Fibroblast of skin of back (primary cell): Measurements from ENCODE around the gene NUFIP2.
"Not testable (repeated sequence)": the region's sequence is repeated elsewhere in the genome, so short reads cannot be mapped to it uniquely, and the experiment has no call there.

Experiments used
- DNase-seq: peaks from one replicate; pipeline ENCODE4 v3.0.0-alpha.2; 2013

The NUFIP2 gene

DNA sequence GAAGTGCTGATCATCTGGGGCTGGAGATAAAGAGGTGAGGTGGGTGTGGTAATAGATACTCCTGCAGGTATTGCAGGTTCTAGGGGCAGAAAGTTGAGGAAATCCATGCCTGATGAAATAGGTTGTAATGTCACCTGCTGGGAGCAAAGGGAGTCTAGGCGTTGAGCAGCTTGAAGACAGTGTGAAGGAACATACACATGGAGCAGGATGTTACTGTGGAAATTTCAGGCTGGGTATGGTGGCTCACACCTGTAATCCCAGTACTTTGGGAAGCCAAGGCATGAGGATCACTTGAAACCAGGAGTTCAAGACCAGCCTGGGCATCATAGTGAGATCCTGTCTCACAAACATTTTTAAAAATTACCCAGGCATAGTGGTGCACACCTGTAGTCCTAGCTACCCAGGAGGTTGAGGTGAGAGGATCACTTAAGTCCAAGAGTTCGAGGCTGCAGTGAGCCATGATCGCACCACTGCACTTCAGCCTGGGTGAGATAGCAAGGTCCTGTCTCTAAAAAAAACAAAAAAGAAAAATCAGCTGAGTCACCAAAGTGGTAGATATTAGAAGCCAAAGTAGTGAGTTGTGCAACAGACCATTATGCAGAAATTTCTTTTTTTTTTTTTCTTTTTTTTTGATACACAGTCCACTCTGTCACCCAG, 56.3 kb downstream of the NUFIP2 start:
- peak; percentile 67 for DNase-seq

- DNase-seq: no peak
These were observed 58.0 kb downstream of the NUFIP2 start for GRCh38 chr17:29235904-29236303.

GRCh38 chr17:29234972-29235371, 59.0 kb downstream of the NUFIP2 start:
- not testable (repeated sequence) for DNase-seq

DNA sequence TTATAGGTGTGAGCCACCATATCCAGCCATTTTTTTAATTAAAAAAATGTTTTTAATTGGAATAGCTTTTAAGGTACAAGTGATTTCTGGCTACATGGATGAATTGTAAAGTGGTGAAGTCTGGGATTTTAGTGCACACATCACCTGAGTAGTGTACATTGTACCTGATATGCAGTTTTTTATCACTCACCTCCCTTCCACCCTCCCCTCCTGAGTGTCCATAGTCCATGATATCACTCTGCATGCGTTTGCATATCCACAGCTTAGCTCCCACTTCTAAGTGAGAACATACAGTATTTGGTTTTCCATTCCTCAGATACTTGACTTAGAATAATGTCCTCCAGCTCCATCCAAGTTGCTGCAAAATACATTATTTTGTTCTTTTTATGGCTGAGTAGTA, 60.6 kb downstream of the NUFIP2 start:
- DNase-seq: no peak

GRCh38 chr17:29225396-29225795, 68.6 kb downstream of the NUFIP2 start:
- no peak for DNase-seq

DNA sequence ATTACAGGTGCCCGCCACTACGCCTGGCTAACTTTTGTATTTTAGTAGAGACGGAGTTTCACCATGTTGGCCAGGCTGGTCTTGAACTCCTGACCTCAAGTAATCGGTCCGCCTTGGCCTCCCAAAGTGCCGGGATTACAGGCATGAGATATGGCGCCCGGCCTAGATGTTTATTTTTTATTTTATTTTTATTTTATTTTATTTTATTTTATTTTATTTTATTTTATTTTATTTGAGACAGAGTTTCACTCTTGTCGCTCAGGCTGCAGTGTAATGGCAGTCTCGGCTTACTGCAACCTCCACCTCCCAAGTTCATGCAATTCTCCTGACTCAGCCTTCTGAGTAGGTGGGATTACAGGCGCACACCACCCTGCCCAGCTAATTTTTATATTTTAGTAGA, 72.6 kb downstream of the NUFIP2 start:
- not testable (repeated sequence) for DNase-seq

GRCh38 chr17:29219378-29220047, 74.4 kb downstream of the NUFIP2 start:
- peak; percentile 80 for DNase-seq

- DNase-seq: no peak
These were observed 77.1 kb downstream of the NUFIP2 start for GRCh38 chr17:29216856-29217255.

DNA sequence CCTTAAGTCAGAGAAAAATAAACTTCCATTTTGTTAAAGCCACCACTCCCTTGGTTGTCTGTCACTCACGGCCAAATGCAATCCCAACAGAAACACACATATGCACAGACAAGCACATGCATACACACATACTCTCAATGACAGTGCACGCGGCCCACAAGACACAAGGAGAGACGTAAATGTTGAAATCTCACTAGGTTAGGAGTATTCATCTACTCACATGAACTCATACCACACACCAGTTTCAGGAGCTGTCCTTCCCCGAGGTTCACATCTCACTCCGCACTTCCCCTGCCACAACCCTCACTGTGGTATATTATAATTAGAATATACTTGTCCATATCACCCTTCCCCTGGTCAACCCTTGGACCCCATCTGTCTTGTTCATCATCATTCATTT, 77.8 kb downstream of the NUFIP2 start:
- no peak for DNase-seq

DNA sequence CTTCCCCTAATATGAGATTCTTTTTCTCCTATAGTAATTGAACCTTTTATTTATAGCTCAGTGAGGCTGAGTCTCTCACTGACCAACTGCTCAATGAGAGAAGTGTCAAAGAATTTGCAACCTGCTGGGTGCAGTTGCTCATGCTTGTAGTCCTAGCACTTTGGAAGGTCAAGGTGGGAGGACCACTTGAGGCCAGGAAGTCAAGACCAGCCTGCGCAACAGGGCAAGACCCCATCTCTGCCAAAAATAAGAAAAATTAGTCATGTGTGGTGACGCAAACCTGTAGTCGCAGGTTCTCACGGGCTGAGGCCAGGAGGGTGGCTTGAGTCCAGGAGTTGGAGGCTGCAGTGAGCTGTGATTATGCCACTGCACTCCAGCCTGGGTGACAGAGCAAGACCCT, 78.2 kb downstream of the NUFIP2 start:
- DNase-seq: no peak

GRCh38 chr17:29215174-29215573, 78.8 kb downstream of the NUFIP2 start:
- DNase-seq: no peak

DNA sequence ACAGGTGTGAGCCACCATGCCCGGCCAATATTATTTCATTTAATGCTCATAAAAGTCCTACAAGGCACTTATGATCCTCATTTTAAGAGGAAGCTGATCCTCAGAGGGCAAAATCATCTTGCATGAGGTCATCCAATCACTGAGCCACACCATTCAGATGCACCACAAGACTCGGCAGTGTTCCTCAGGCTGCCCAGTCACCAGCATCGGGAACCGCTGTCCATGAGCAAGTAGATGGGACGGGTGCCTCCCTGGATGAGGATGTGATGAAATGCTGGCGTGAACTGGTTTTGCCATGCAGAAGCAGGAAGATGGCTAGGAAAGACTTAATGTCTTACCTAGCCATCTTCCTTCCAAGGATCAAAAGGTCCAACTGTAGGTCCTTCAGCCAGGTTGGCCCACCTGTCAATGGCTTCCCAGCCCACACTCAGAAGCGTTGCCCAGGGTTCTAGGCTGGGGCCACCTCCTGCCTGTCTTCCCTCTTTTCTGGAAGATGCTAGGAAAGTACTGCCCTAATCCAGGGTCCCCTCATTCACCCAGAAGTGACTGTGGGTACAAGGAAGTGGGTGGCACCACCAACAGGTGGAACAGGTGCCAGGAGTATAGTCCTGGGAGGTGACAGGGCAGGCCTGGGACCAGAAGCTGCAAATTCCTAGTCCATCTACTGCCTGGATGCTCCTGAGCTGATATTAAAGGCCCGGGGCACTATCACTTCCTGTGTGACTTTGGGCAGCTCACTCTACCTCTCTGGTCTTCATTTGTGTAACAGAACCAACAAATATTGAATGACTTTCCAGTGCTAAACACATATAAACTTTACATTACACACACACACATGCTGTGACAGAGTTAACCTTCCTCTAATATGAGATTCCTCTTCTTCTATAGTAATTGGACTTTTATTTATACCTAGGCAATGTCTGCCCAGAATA, 79.5 kb downstream of the NUFIP2 start:
- DNase-seq: no peak

GRCh38 chr17:29212681-29213121, 81.2 kb downstream of the NUFIP2 start:
- peak; percentile 13 for DNase-seq

DNA sequence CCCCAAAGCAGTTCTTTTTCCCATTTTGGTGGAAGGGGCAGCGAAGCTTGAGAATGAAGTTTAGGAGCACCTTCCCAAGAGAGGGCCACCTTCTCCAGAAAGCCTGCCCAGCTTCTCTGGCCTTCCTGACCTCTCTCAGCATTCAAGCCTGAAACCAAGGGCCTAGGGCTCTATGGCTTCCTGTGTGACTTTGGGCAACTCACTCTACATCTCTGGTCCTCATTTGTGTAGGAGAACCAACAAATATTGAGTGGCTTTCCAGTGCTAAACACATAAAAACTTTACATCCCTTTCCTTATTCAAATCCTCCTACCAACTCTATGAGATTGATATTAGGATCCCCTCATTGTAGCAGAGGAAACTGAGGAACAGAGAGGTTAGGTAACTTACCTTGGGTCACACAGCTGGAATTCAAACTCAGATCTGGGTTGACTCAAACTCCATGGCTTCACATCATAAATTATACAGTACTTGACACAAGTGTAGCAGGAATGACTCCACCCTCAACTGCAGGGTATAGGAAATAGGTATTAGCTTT, 81.8 kb downstream of the NUFIP2 start:
- no peak for DNase-seq

GRCh38 chr17:29210879-29211278, 83.1 kb downstream of the NUFIP2 start:
- no peak for DNase-seq

DNA sequence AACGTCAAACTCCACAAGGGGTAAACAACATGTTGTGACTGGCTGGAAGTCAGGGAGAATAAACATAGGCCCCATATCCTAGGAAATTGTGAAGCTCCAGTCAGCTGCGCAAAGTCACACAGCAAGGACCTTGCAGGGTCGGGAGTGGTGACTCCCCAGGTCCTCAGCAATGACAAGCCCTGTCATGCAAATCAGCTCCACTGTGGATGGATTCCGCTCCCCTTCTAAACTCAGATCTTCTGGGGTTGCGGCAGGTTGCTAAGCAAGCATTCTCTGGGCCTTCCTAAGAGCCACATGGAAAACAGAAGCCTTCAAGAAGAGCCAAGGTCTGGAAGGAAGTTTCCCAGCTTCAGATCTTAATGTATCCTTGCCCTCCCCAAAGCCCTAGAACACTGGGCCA, 84.9 kb downstream of the NUFIP2 start:
- no peak for DNase-seq

DNA sequence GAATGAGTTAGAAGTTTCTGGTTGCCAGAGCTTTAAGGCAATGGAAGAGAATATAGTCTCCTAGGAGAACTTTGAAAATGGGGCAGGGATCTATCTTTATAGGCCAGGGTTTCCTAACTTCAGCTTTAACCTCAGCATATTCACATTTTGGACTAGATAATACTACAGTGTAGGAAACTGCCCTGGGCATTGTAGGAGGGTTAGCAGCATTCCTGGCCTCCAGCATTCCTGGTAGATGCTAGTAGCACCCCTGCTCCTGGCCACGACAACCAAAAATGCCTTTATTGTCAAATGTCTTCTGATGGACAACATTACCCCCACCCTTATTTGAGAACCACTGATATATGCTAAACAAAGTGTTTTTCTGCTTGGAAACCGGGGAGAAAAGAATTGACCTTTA, 86.0 kb downstream of the NUFIP2 start:
- DNase-seq: no peak
